Neural progenitor cell (in vitro differentiated cells): Measurements from ENCODE around the gene KEAP1. TPM values are rescaled to one million over a fixed set of nuclear protein-coding genes. Genes with fewer than 3 reads are reported as not detected.

Source experiments
- DNase-seq: peaks from one replicate; pipeline ENCODE4 v3.0.0-alpha.2; 2016; ENCODE audit warnings: low spot score
- H2AFZ ChIP-seq: fragments of 200-600 bp; sonication (generic); replicated peaks from 2 replicates; pipeline ENCODE4 v1.6.1; 2016; ENCODE audit warnings: antibody characterized with exemption
- H3F3A ChIP-seq: fragments of 200-600 bp; sonication (generic); 2 replicates; pipeline ENCODE4 v1.6.1; 2016; ENCODE audit warnings: antibody characterized with exemption, low read depth
- H3K27ac ChIP-seq: fragments of 200-600 bp; sonication (generic); 2 replicates; pipeline ENCODE4 v1.5.1; 2016; ENCODE audit warnings: mild to moderate bottlenecking
- H3K27me3 ChIP-seq: fragments of 200-600 bp; sonication (generic); 2 replicates; pipeline ENCODE4 v1.6.1; 2016; ENCODE audit warnings: mild to moderate bottlenecking, moderate library complexity
- H3K36me3 ChIP-seq: fragments of 200-600 bp; sonication (generic); 2 replicates; pipeline ENCODE4 v1.5.1; 2016
- H3K4me1 ChIP-seq: fragments of 200-600 bp; sonication (generic); 2 replicates; pipeline ENCODE4 v1.6.1; 2016; ENCODE audit warnings: mixed run types
- H3K4me2 ChIP-seq: fragments of 200-600 bp; sonication (generic); 2 replicates; pipeline ENCODE4 v1.6.1; 2016
- H3K4me3 ChIP-seq: fragments of 200-600 bp; sonication (generic); 2 replicates; pipeline ENCODE4 v1.5.1; 2016
- H3K79me2 ChIP-seq: fragments of 200-600 bp; sonication (generic); 2 replicates; pipeline ENCODE4 v1.6.1; 2016; ENCODE audit warnings: low read depth
- H3K9ac ChIP-seq: fragments of 200-600 bp; sonication (generic); 2 replicates; pipeline ENCODE4 v1.6.1; 2016
- H3K9me3 ChIP-seq: fragments of 200-600 bp; sonication (generic); 2 replicates; pipeline ENCODE4 v1.5.1; 2016; ENCODE audit warnings: low read depth
- H4K20me1 ChIP-seq: fragments of 200-600 bp; sonication (generic); 2 replicates; pipeline ENCODE4 v1.6.1; 2016; ENCODE audit warnings: low read depth
- H3K27ac Mint-ChIP-seq: 3 replicates; pipeline ENCODE4 v1.8.0; 2021; ENCODE audit warnings: mixed read lengths
- H3K27me3 Mint-ChIP-seq: 2 replicates; pipeline ENCODE4 v1.8.0; 2022; ENCODE audit warnings: low read depth, mild to moderate bottlenecking, inconsistent platforms, moderate library complexity, mixed read lengths; ENCODE audit not compliant: insufficient read depth
- H3K36me3 Mint-ChIP-seq: 3 replicates; pipeline ENCODE4 v1.8.0; 2021; ENCODE audit warnings: mixed read lengths
- H3K4me1 Mint-ChIP-seq: 3 replicates; pipeline ENCODE4 v1.8.0; 2021; ENCODE audit warnings: mixed read lengths
- H3K4me3 Mint-ChIP-seq: 3 replicates; pipeline ENCODE4 v1.8.0; 2021; ENCODE audit warnings: mild to moderate bottlenecking, moderate library complexity, mixed read lengths
- H3K9me3 Mint-ChIP-seq: 3 replicates; pipeline ENCODE4 v1.8.0; 2020; ENCODE audit warnings: mixed read lengths
- EZH2 ChIP-seq: fragments of 200-600 bp; sonication (generic); IDR thresholded peaks from 2 replicates; pipeline ENCODE4 v1.6.1; 2017; ENCODE audit warnings: antibody characterized with exemption, mild to moderate bottlenecking, moderate library complexity
- EZH2phosphoT487 ChIP-seq: fragments of 200-600 bp; sonication (generic); IDR thresholded peaks from 2 replicates; pipeline ENCODE4 v1.6.1; 2017; ENCODE audit warnings: antibody characterized with exemption
- total RNA-seq: library from RNA; depleted of rRNA; stranded (reverse); fragments of >200 nt; gene quantifications from 2 replicates; pipeline ENCODE4 v1.2.3, GENCODE V29; 2015; ENCODE audit warnings: low replicate concordance
- TF ChIP-seq, protein P1 (sequence below): fragments of 200-600 bp; sonication (generic); IDR thresholded peaks from 2 replicates; pipeline ENCODE4 v1.5.1; 2017; ENCODE audit warnings: antibody characterized with exemption, mild to moderate bottlenecking

KEAP1 gene
- total RNA-seq, 1 donor from 2014 or later: 25.2 TPM

DNA sequence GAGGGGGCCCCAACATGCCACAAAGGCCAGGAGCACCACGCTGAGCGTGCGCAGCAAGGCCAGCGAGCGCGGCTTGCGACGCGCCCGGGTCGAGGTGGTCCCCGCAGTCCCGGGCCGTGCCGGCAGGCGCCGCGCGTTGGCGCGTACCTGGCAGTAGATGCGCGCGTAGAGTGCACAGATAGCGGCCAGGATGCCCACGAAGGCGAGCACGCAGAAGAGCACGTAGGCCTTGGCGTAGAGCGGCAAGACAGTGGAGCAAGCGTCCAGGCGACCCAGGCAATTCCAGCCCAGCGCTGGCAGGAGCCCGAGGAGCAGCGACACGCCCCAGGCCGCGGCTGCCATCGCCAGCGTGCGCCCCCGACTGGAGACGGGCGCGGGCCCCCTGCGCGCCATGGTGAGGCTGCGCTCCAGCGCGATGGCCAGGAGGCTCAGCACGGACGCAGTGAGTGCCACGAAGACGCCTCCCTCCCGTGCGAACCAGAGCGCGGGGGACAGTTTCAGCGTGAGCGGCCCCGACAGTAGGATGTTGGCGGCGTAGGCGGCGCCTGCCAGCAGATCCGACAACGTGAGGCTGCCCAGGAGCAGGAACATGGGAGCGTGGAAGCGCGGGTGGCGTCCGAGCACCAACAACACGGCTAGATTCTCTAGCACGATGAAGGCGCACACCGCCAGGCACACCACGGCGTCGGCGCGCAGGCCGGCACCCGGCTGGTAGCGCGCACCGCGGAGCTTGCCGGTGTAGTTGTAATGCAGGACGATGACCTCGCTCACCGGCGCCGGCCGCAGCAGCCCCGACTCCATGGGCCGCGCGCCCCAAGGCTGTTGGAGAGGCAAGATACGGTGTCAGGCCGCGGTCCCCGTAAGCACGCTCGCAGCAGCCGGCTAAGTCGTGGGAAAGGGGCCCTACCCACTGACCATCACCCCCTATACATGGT lies 11.3 kb upstream of the KEAP1 start:
- peaks cover 92% of the 10 kb centered on the region for H3K27me3 ChIP-seq
- peaks cover 2% of the 10 kb centered on the region for H3K9me3 Mint-ChIP-seq

GRCh38 chr19:10513223-10513622 lies 10.1 kb upstream of the KEAP1 start:
- no peak overlapping the region for H3K27ac Mint-ChIP-seq
- no peak overlapping the region for H3K4me2 ChIP-seq
- DNase-seq: no peak

More for the DNA sequence above, 11.3 kb upstream of the KEAP1 start:
- Mint-ChIP-seq H3K4me1 (peaks cover 36% of the 10 kb centered on the region), H3K27me3 (peaks cover 33% of the 10 kb centered on the region), H3K27ac (no peak overlapping the region), H3K4me3 (peak overlapping the region; percentile 64), H3K36me3 (no peaks in the 10 kb centered on the region)
- Histone ChIP-seq H3K9me3 (no peaks in the 10 kb centered on the region), H3F3A (peaks cover 31% of the 10 kb centered on the region), H3K27ac (no peak overlapping the region), H3K36me3 (no peaks in the 10 kb centered on the region), H4K20me1 (peaks cover 22% of the 10 kb centered on the region), H3K4me1 (peaks cover 21% of the 10 kb centered on the region), H3K4me2 (peak overlapping the region; percentile 71), H2AFZ (peak overlapping the region; percentile 98), H3K9ac (no peak overlapping the region), H3K4me3 (peak overlapping the region; percentile 41), H3K79me2 (no peaks in the 10 kb centered on the region)
- peak; percentile 88 for DNase-seq
- peak; percentile 93 for TF ChIP-seq EZH2phosphoT487
- TF ChIP-seq, protein P1, sequence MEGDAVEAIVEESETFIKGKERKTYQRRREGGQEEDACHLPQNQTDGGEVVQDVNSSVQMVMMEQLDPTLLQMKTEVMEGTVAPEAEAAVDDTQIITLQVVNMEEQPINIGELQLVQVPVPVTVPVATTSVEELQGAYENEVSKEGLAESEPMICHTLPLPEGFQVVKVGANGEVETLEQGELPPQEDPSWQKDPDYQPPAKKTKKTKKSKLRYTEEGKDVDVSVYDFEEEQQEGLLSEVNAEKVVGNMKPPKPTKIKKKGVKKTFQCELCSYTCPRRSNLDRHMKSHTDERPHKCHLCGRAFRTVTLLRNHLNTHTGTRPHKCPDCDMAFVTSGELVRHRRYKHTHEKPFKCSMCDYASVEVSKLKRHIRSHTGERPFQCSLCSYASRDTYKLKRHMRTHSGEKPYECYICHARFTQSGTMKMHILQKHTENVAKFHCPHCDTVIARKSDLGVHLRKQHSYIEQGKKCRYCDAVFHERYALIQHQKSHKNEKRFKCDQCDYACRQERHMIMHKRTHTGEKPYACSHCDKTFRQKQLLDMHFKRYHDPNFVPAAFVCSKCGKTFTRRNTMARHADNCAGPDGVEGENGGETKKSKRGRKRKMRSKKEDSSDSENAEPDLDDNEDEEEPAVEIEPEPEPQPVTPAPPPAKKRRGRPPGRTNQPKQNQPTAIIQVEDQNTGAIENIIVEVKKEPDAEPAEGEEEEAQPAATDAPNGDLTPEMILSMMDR: peak; percentile 55
- TF ChIP-seq EZH2: peak; percentile 90

GRCh38 chr19:10510301-10510802 lies 7.2 kb upstream of the KEAP1 start:
- H3K4me1 ChIP-seq: no peaks in the 10 kb centered on the region
- Mint-ChIP-seq H3K4me3 (no peak overlapping the region), H3K36me3 (no peaks in the 10 kb centered on the region), H3K4me1 (peaks cover 10% of the 10 kb centered on the region), H3K9me3 (no peaks in the 10 kb centered on the region), H3K27ac (no peak overlapping the region), H3K27me3 (peaks cover 17% of the 10 kb centered on the region)
- no peak overlapping the region for H3K4me2 ChIP-seq
- H3K9me3 ChIP-seq: no peaks in the 10 kb centered on the region
- H3F3A ChIP-seq: peaks cover 24% of the 10 kb centered on the region
- H3K79me2 ChIP-seq: no peaks in the 10 kb centered on the region
- H3K36me3 ChIP-seq: no peaks in the 10 kb centered on the region
- no peak overlapping the region for H3K27ac ChIP-seq
- TF ChIP-seq EZH2 (peak; percentile 28), EZH2phosphoT487 (no peak)
- TF ChIP-seq, protein P1: peak; percentile 84
- H2AFZ ChIP-seq: no peak overlapping the region
- no peak overlapping the region for H3K9ac ChIP-seq
- H4K20me1 ChIP-seq: peaks cover 11% of the 10 kb centered on the region
- peak; percentile 64 for DNase-seq
- H3K27me3 ChIP-seq: peaks cover 51% of the 10 kb centered on the region
- no peak overlapping the region for H3K4me3 ChIP-seq

More at GRCh38 chr19:10513223-10513622, 10.1 kb upstream of the KEAP1 start:
- Histone ChIP-seq H3K27ac (no peak overlapping the region), H3K4me1 (peaks cover 16% of the 10 kb centered on the region), H3K4me3 (no peak overlapping the region), H3K36me3 (no peaks in the 10 kb centered on the region), H3K79me2 (no peaks in the 10 kb centered on the region), H3F3A (peaks cover 31% of the 10 kb centered on the region), H3K9ac (no peak overlapping the region), H3K27me3 (peaks cover 80% of the 10 kb centered on the region), H3K9me3 (no peaks in the 10 kb centered on the region), H4K20me1 (peaks cover 22% of the 10 kb centered on the region), H2AFZ (no peak overlapping the region)
- H3K27me3 Mint-ChIP-seq: peaks cover 25% of the 10 kb centered on the region
- H3K9me3 Mint-ChIP-seq: no peaks in the 10 kb centered on the region
- no peaks in the 10 kb centered on the region for H3K36me3 Mint-ChIP-seq
- no peak for TF ChIP-seq EZH2phosphoT487
- TF ChIP-seq EZH2: no peak
- TF ChIP-seq, protein P1: no peak
- peak overlapping the region; percentile 5 for H3K4me3 Mint-ChIP-seq
- peaks cover 27% of the 10 kb centered on the region for H3K4me1 Mint-ChIP-seq
